ENCODE results near the gene MBLAC1.
A peak's percentile ranks its signal among the peaks of the same experiment; 100 is the strongest.

The MBLAC1 gene

DNA sequence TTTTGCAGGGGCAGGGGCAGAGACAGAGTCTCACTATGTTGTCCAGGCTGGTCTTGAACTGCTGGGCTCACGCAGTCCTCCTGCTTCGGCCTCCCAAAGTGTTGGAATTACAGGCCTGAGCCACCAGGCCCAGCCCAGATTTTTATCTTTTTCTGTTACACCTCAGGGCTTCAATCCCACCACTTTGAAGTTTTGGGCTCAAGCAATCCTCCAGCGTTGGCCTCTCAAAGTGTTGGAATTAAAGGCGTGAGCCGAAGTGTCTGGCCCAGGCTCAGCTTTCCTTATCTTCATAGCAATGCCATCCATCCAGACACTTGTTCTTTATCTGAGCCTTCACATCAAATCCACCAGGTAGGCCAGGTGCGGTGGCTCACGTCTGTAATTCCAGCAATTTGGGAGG is 11.7 kb upstream of the MBLAC1 start:
- no peak for TF ChIP-seq ZFX (IDR thresholded peaks at IDR 0.05; ENCODE audit: borderline replicate concordance)
- TF ChIP-seq, protein P1, sequence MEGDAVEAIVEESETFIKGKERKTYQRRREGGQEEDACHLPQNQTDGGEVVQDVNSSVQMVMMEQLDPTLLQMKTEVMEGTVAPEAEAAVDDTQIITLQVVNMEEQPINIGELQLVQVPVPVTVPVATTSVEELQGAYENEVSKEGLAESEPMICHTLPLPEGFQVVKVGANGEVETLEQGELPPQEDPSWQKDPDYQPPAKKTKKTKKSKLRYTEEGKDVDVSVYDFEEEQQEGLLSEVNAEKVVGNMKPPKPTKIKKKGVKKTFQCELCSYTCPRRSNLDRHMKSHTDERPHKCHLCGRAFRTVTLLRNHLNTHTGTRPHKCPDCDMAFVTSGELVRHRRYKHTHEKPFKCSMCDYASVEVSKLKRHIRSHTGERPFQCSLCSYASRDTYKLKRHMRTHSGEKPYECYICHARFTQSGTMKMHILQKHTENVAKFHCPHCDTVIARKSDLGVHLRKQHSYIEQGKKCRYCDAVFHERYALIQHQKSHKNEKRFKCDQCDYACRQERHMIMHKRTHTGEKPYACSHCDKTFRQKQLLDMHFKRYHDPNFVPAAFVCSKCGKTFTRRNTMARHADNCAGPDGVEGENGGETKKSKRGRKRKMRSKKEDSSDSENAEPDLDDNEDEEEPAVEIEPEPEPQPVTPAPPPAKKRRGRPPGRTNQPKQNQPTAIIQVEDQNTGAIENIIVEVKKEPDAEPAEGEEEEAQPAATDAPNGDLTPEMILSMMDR (IDR thresholded peaks at IDR 0.05): no peak

GRCh38 chr7:100118388-100119071 is 8.2 kb upstream of the MBLAC1 start:
- H3K27ac ChIP-seq: peak overlapping the region; percentile 88
- no peak for TF ChIP-seq ZFX (IDR thresholded peaks at IDR 0.05; ENCODE audit: borderline replicate concordance)
- TF ChIP-seq, protein P1 (IDR thresholded peaks at IDR 0.05): no peak

More for the DNA sequence above, 11.7 kb upstream of the MBLAC1 start:
- H3K27ac ChIP-seq: no peak overlapping the region

DNA sequence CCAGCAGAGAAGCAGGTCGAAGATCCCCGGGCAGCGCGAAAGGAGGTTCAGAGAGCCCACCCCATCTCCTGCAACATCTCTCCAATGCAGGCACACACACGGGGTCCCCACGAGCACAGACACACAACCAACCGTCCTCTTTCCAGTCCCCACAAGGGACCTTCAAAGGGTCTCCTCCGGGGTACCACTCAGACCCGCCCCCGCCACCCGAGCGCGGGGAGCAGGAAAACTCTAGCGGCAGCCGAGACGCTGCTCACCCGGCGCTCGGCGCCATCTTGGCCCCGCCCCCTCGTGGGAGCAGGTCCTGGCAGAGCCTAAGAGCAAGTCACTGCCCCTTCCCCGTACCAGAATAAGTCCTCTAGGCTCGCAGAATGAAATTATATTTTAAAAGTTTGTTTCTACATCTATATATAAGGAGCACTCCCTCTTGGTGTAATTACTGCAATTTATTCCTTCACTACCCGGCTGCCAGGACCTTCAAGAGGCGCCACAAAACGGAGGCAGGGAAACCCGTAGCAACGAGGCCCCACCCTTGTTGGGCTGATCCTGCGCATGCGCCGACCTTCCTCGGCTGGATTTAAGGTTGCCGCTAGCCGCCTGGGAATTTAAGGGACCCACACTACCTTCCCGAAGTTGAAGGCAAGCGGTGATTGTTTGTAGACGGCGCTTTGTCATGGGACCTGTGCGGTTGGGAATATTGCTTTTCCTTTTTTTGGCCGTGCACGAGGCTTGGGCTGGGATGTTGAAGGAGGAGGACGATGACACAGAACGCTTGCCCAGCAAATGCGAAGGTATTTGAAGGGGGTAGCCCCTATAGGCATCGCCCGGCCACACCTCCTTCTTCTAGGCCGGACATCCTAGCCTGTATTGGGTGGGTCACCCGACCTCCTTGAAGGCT is 7.4 kb upstream of the MBLAC1 start, which contains the start of the genes CNPY4 and TAF6:
CNPY4 (plus strand) TSS at position 563 of the 898 bp plus-strand sequence; CDS start at position 674, 111 bp downstream.
TAF6 (minus strand) TSS at position 287 of the 898 bp plus-strand sequence. CDS start 5,149 bp downstream, outside the sequence.
- H3K27ac ChIP-seq: peak within 1 kb of the TSS; percentile 88
- TF ChIP-seq, protein P1 (IDR thresholded peaks at IDR 0.05): 0 out of 2 replicates have a peak, but pooled peaks have one; percentile 11
- no peak for TF ChIP-seq ZFX (IDR thresholded peaks at IDR 0.05; ENCODE audit: borderline replicate concordance)

DNA sequence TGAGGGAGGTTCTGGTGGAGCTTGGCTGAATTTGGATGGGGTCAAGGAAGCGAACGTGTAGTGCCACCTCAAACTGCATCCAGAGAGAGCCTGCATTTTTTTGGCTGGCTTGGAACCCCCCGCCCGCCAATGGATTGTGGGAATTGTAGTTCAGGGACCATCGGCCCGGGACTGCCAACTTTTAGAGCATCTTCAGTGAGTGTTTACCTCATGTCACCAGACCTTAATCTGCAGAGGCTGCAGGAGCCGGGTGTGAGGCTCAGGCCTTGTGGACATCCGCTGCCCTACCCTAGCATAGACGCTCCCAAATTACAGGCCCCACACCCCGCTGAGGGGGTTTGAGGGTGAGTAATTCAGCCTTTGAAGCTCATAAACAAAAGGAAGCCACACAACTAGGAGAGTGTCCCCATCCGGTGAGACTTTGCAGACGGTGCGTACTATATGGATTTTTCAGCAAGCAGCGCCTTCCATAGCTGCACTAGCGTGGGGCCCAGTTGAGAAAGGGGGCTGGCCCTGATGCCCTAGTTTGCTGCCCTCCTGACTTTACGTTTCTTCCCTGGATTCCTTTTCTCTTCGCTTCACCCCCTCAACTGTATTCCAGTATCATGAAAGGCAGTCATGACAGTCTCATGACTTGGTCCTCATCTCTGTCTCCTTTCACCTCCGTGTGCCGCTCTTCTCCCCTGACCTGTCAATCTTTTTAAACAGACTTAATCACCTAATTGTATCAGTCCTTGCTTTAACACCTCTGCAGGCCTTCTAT is 6.6 kb upstream of the MBLAC1 start:
- peak overlapping the region; percentile 88 for H3K27ac ChIP-seq
- TF ChIP-seq, protein P1 (IDR thresholded peaks at IDR 0.05): no peak
- no peak for TF ChIP-seq ZFX (IDR thresholded peaks at IDR 0.05; ENCODE audit: borderline replicate concordance)

DNA sequence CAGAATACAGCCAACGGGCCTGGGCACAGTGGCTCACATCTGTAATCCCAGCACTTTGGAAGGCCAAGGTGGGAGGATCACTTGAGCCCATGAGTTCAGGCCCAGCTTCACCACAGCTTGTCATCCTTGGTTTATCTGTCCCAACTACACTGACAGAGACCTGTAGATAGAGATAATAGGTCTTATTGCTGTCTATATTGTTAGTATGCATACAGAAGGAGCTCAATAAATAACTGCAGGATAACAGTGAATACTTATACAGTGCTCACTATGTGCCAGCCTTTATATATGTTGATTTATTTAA is 6.1 kb upstream of the MBLAC1 start:
- H3K27ac ChIP-seq: peak overlapping the region; percentile 88

GRCh38 chr7:100122067-100122466 is 4.7 kb upstream of the MBLAC1 start:
- H3K27ac ChIP-seq: peak overlapping the region; percentile 45; the same call in 1 of the 2 replicates
- TF ChIP-seq, protein P1 (IDR thresholded peaks at IDR 0.05): no peak
- TF ChIP-seq ZFX (IDR thresholded peaks at IDR 0.05; ENCODE audit: borderline replicate concordance): no peak

More for the DNA sequence above, 6.1 kb upstream of the MBLAC1 start:
- TF ChIP-seq, protein P1 (IDR thresholded peaks at IDR 0.05): no peak
- no peak for TF ChIP-seq ZFX (IDR thresholded peaks at IDR 0.05; ENCODE audit: borderline replicate concordance)
